Activated T-helper 9 cell treated with anti-CD3 and anti-CD28 coated beads, Interleukin-2, amount 50 U/mL, for 16 hours (primary cell): ENCODE measurements around the gene GPR137.

Source experiments
- DNase-seq: peaks from one replicate; pipeline ENCODE4 v3.0.0-alpha.2; 2020; ENCODE audit warnings: low read depth

Gene GPR137

GRCh38 chr11:64263947-64264317 lies 21.7 kb upstream of the GPR137 start:
- no peak for DNase-seq

GRCh38 chr11:64264371-64264852 lies 21.2 kb upstream of the GPR137 start:
- no peak for DNase-seq

GRCh38 chr11:64265176-64266160 lies 20.2 kb upstream of the GPR137 start:
- no peak for DNase-seq

- no peak for DNase-seq
Measured at GRCh38 chr11:64266339-64266738, 19.3 kb upstream of the GPR137 start.

- DNase-seq = no peak
Measured at GRCh38 chr11:64267207-64267945, 18.3 kb upstream of the GPR137 start.

GRCh38 chr11:64268025-64268892 lies 17.4 kb upstream of the GPR137 start:
- no peak for DNase-seq

GRCh38 chr11:64268893-64269539 lies 16.6 kb upstream of the GPR137 start:
- DNase-seq = no peak

GRCh38 chr11:64269540-64270220 lies 16.0 kb upstream of the GPR137 start:
- DNase-seq = peak; percentile 97

GRCh38 chr11:64275031-64275800 lies 10.4 kb upstream of the GPR137 start:
- no peak for DNase-seq

- no peak for DNase-seq
Measured at GRCh38 chr11:64275841-64276240, 9.8 kb upstream of the GPR137 start.

GRCh38 chr11:64276653-64277431 lies 8.8 kb upstream of the GPR137 start:
- no peak for DNase-seq

GRCh38 chr11:64278576-64279190 lies 7.0 kb upstream of the GPR137 start:
- DNase-seq = no peak

GRCh38 chr11:64281957-64282770 lies 3.5 kb upstream of the GPR137 start:
- DNase-seq = no peak

- DNase-seq = no peak
Measured at GRCh38 chr11:64283092-64283491, 2.6 kb upstream of the GPR137 start.

GRCh38 chr11:64284048-64284961 lies 1.3 kb upstream of the GPR137 start, which contains the start of gene BAD:
Gene BAD (minus strand): TSS chr11:64284665. CDS start chr11:64284368, 297 bp downstream.
- peak; percentile 90 for DNase-seq

GRCh38 chr11:64285885-64286800 lies 495 bp downstream of the GPR137 start:
- no peak for DNase-seq
